Cardiac fibroblast (primary cell): ENCODE measurements around the gene ZNF732.
"Not testable (repeated sequence)": the region's sequence is repeated elsewhere in the genome, so short reads cannot be mapped to it uniquely, and the experiment has no call there.

Source experiments
- DNase-seq, 2 donors: peaks; one replicate each; pipeline versions ENCODE4 v3.0.0 to v3.0.0-alpha.2; 2010; ENCODE audit warnings: low read depth in 2 of 2
- H3K4me3 ChIP-seq, 2 donors: replicated peaks in 1 of 2; 1 replicate in 1 of 2; 2 replicates in 1 of 2; pipeline ENCODE4 v1.5.1; 2011; ENCODE audit warnings: low read depth in 2 of 2, low read length in 2 of 2, mild to moderate bottlenecking in 2 of 2, moderate library complexity in 1 of 2
- CTCF ChIP-seq: IDR thresholded peaks from one replicate; pipeline ENCODE4 v1.5.1; 2011; ENCODE audit warnings: low read depth, mild to moderate bottlenecking, low read length, inconsistent platforms

ZNF732 gene

GRCh38 chr4:253936-254756 lies 51.1 kb downstream of the ZNF732 start:
- DNase-seq, result no peak
- no peak for TF ChIP-seq CTCF
- no peak overlapping the region for H3K4me3 ChIP-seq

GRCh38 chr4:252065-252601 lies 53.1 kb downstream of the ZNF732 start:
- no peak for TF ChIP-seq CTCF
- H3K4me3 ChIP-seq, result no peak overlapping the region
- DNase-seq, result no peak

GRCh38 chr4:244471-244870 lies 60.8 kb downstream of the ZNF732 start:
- no peak overlapping the region for H3K4me3 ChIP-seq
- peak; percentile 27 for TF ChIP-seq CTCF
- peak; percentile 13 to 50 for DNase-seq

- H3K4me3 ChIP-seq, result no peak overlapping the region
- TF ChIP-seq CTCF, result no peak
- no peak for DNase-seq
These were observed 61.8 kb downstream of the ZNF732 start for GRCh38 chr4:243426-243825.

- peak; percentile 70 for TF ChIP-seq CTCF
- H3K4me3 ChIP-seq, result peak overlapping the region in 1 of 2 donors; percentile 52
- peak; percentile 53 to 86 for DNase-seq
These were observed 63.0 kb downstream of the ZNF732 start for GRCh38 chr4:242121-242848.

- not testable (repeated sequence) for DNase-seq, H3K4me3 ChIP-seq
These were observed 63.9 kb downstream of the ZNF732 start for GRCh38 chr4:241411-241810.

GRCh38 chr4:236028-236427 lies 69.2 kb downstream of the ZNF732 start:
- no peak overlapping the region for H3K4me3 ChIP-seq
- DNase-seq, result peak in 1 of 2 donors; percentile 10
- TF ChIP-seq CTCF, result no peak
